Activated B cell treated with CpG ODN at 0.5 μM for 24 hours (primary cell): Measurements from ENCODE around the gene MBLAC1. TPM values are rescaled to one million over a fixed set of nuclear protein-coding genes. Genes with fewer than 3 reads are reported as not detected.

ENCODE experiments used
- ATAC-seq: fragments of 200-7000 bp; cut with Tn5 transposase; one replicate; pipeline ENCODE4 v1.10.0; 2021; ENCODE audit warnings: low read depth, mild to moderate bottlenecking, moderate library complexity
- CTCF ChIA-PET: fragments of 350-600 bp; sonication (Branson Sonifier 250); formaldehyde crosslinking; loops from one replicate; lab custom pipeline; 2021; ENCODE audit warnings: antibody characterized with exemption; lab: Charles Lee
- POLR2A ChIA-PET: fragments of 350-600 bp; sonication (Branson Sonifier 250); formaldehyde crosslinking; loops from one replicate; lab custom pipeline; 2021; ENCODE audit warnings: antibody characterized with exemption; lab: Charles Lee
- DNase-seq: peaks from one replicate; pipeline ENCODE4 v3.0.0; 2022
- H3K27ac Mint-ChIP-seq: one replicate; pipeline ENCODE4 v1.8.0; 2020; ENCODE audit warnings: mixed read lengths
- H3K27me3 Mint-ChIP-seq: one replicate; pipeline ENCODE4 v1.8.0; 2021; ENCODE audit warnings: mixed read lengths
- H3K36me3 Mint-ChIP-seq: one replicate; pipeline ENCODE4 v1.8.0; 2021; ENCODE audit warnings: low read depth, mixed read lengths
- H3K4me1 Mint-ChIP-seq: one replicate; pipeline ENCODE4 v1.8.0; 2021; ENCODE audit warnings: mixed read lengths
- H3K4me3 Mint-ChIP-seq: one replicate; pipeline ENCODE4 v1.8.0; 2020; ENCODE audit warnings: mild to moderate bottlenecking, mixed read lengths
- H3K9me3 Mint-ChIP-seq: one replicate; pipeline ENCODE4 v1.8.0; 2020; ENCODE audit warnings: mixed read lengths
- CTCF ChIP-seq: fragments of 200-600 bp; IDR thresholded peaks from one replicate; pipeline ENCODE4 v1.8.0; 2022; ENCODE audit warnings: antibody characterized with exemption, mild to moderate bottlenecking
- intact Hi-C: fragments of 100-400 bp; cut with micrococcal nuclease; formaldehyde crosslinking; loops from one replicate; pipeline ENCODE4 v1.15.1; 2024
- total RNA-seq: library from RNA; stranded (reverse); gene quantifications from 2 replicates; pipeline ENCODE4 v1.2.3, GENCODE V29; 2022

Gene MBLAC1
- total RNA-seq = 1.9 and 2.2 TPM in 2 replicates

- intact Hi-C loops = loop anchor here (1.0 to 2.0 kb wide), 10 partner anchors 8 to 309 kb away; partner anchors contain the start of genes CNPY4, GPC2, LAMTOR4 and MEPCE
- ChIA-PET POLR2A (interaction anchor here (0.6 to 2.9 kb wide), 18 partner anchors 13 to 309 kb away, joined by 3 to 49 read pairs (median 4); partner anchors contain the start of genes AP4M1, COPS6, GPC2 and LAMTOR4), CTCF (interaction anchor here (0.6 to 1.2 kb wide), 4 partner anchors 13 to 323 kb away, joined by 3 read pairs; no protein-coding TSS in a partner anchor)
- Mint-ChIP-seq H3K27ac (peak within 1 kb of the TSS; percentile 100), H3K27me3 (no peaks in the 10 kb centered on the region), H3K4me1 (peaks cover 41% of the 10 kb centered on the region), H3K4me3 (peak within 1 kb of the TSS; percentile 100), H3K9me3 (no peaks in the 10 kb centered on the region), H3K36me3 (peaks cover 10% of the 10 kb centered on the region)
- no peak for TF ChIP-seq CTCF
- DNase-seq (peak; percentile 81), ATAC-seq (peak; percentile 85)
These were observed at the start of gene MBLAC1 for GRCh38 chr7:100126931-100127865. MBLAC1 (plus strand) TSS chr7:100126967; CDS start chr7:100127396, 429 bp downstream.

- TF ChIP-seq CTCF = no peak
- no peak for DNase-seq
- H3K9me3 Mint-ChIP-seq = peaks cover 6% of the 10 kb centered on the region
- intact Hi-C loops = no loop called here
- peaks cover 68% of the 10 kb centered on the region for H3K36me3 Mint-ChIP-seq
- peaks cover 21% of the 10 kb centered on the region for H3K4me1 Mint-ChIP-seq
- no peak for ATAC-seq
- H3K27me3 Mint-ChIP-seq = no peaks in the 10 kb centered on the region
- POLR2A ChIA-PET = interaction anchor here (1.2 kb wide), 1 partner anchor 46 kb away, joined by 5 read pairs; no protein-coding TSS in a partner anchor
- no peak overlapping the region for H3K27ac Mint-ChIP-seq
- H3K4me3 Mint-ChIP-seq = no peak overlapping the region
- CTCF ChIA-PET = no interaction called here
These were observed 49.6 kb upstream of the MBLAC1 start for GRCh38 chr7:100077205-100077604.

GRCh38 chr7:100079024-100079560 lies 47.7 kb upstream of the MBLAC1 start:
- intact Hi-C loops = no loop called here
- Mint-ChIP-seq H3K9me3 (no peaks in the 10 kb centered on the region), H3K36me3 (peaks cover 51% of the 10 kb centered on the region), H3K27ac (no peak overlapping the region), H3K4me1 (peaks cover 34% of the 10 kb centered on the region), H3K27me3 (no peaks in the 10 kb centered on the region), H3K4me3 (no peak overlapping the region)
- no peak for TF ChIP-seq CTCF
- ChIA-PET CTCF (no interaction called here), POLR2A (interaction anchor here (0.6 kb wide), 1 partner anchor 64 kb away, joined by 3 read pairs; the partner anchor contains the start of gene ZKSCAN1)
- DNase-seq (no peak), ATAC-seq (no peak)

- ChIA-PET POLR2A (interaction anchor here (0.6 to 3.2 kb wide), 5 partner anchors 20 to 162 kb away, joined by 3 to 64 read pairs (median 3); partner anchors contain the start of genes AP4M1, MCM7, TRIM4 and ZSCAN21), CTCF (interaction anchor here (1.5 kb wide), 1 partner anchor 31 kb away, joined by 4 read pairs; no protein-coding TSS in a partner anchor)
- no peak for TF ChIP-seq CTCF
- Mint-ChIP-seq H3K9me3 (no peaks in the 10 kb centered on the region), H3K27ac (peak overlapping the region; percentile 71), H3K36me3 (peaks cover 32% of the 10 kb centered on the region), H3K27me3 (no peaks in the 10 kb centered on the region), H3K4me3 (peak overlapping the region; percentile 89), H3K4me1 (peaks cover 34% of the 10 kb centered on the region)
- intact Hi-C loops = loop anchor here (1.0 to 10.0 kb wide), 13 partner anchors 32 to 1174 kb away; partner anchors contain the start of genes GNB2, TRIM4, UFSP1 and ZKSCAN1
- DNase-seq (no peak), ATAC-seq (no peak)
These were observed 45.7 kb upstream of the MBLAC1 start for GRCh38 chr7:100080907-100081534.
